K562 (cell line): ENCODE measurements around the gene CCNT1. TPM values are rescaled to one million over a fixed set of nuclear protein-coding genes. Genes with fewer than 3 reads are reported as not detected.

Source experiments
- ATAC-seq: fragments of 200-7000 bp; cut with Tn5 transposase; 3 replicates; pipeline ENCODE4 v1.9.1; 2020; ENCODE audit warnings: moderate library complexity
- BruUV-seq: library from RNA; stranded (reverse); fragments of 400-500 nt; replicated peaks from 2 replicates; lab custom pipeline; 2021; lab: Mats Ljungman, UMichigan
- CTCF ChIA-PET: fragments of 300-600 bp; formaldehyde crosslinking; extraction: SDS; loops from one replicate; lab custom pipeline; 2021; ENCODE audit warnings: low intra/inter-chr PET ratio; lab: Yijun Ruan, JAX
- POLR2A ChIA-PET: fragments of 300-600, 350-650 bp; sonication (Branson Sonifier 250); formaldehyde crosslinking; extraction: SDS; loops from one replicate; lab custom pipeline; 2021; ENCODE audit warnings: antibody characterized with exemption, inconsistent platforms; lab: Yijun Ruan, JAX
- DNase-seq, 4 experiments: peaks; one replicate each; pipeline versions ENCODE4 v3.0.0 to v3.0.0-alpha.2; 2011 to 2018; ENCODE audit warnings: low spot score in 3 of 4, mixed read lengths in 3 of 4; ENCODE audit errors: extremely low read depth in 1 of 4
- FAIRE-seq: peaks from 2 replicates; lab custom pipeline; 2011; peaks lifted over from hg19 to GRCh38; lab: Jason Lieb, UNC
- H2AFZ ChIP-seq: 2 replicates; pipeline ENCODE4 v1.6.0; 2011; ENCODE audit warnings: low read depth, low read length, control low read depth, inconsistent platforms
- H3K27ac ChIP-seq: fragments of 200-600 bp; 3 replicates; pipeline ENCODE4 v1.8.0; 2011; ENCODE audit warnings: low read depth, mild to moderate bottlenecking, control low read depth, inconsistent platforms, low read length, moderate library complexity, mixed read lengths; ENCODE audit errors: extremely low read depth
- H3K27me3 ChIP-seq, 2 experiments: fragments of 300-600 bp in 1 of 2; 2 replicates in 1 of 2; 3 replicates in 1 of 2; pipeline versions ENCODE4 v1.6.0 to v1.8.0; 2011; ENCODE audit warnings: inconsistent platforms in 2 of 2, low read length in 2 of 2, mild to moderate bottlenecking in 1 of 2, mixed read lengths in 1 of 2, moderate library complexity in 1 of 2; ENCODE audit not compliant: control insufficient read depth in 2 of 2, insufficient read depth in 2 of 2
- H3K36me3 ChIP-seq: fragments of 300-600 bp; 3 replicates; pipeline ENCODE4 v1.8.0; 2011; ENCODE audit warnings: mild to moderate bottlenecking, low read length, inconsistent platforms; ENCODE audit not compliant: control insufficient read depth, insufficient read depth
- H3K4me1 ChIP-seq, 2 experiments: fragments of 200-600 bp in 1 of 2; replicated peaks in 1 of 2; 2 replicates in 1 of 2; 3 replicates in 1 of 2; pipeline versions ENCODE4 v1.5.1 to v1.8.0; 2011; ENCODE audit warnings: inconsistent platforms in 2 of 2, low read length in 2 of 2, mild to moderate bottlenecking in 1 of 2, mixed read lengths in 1 of 2, moderate library complexity in 1 of 2; ENCODE audit not compliant: control insufficient read depth in 2 of 2, insufficient read depth in 2 of 2
- H3K4me2 ChIP-seq: 2 replicates; pipeline ENCODE4 v1.6.1; 2011; ENCODE audit warnings: low read length, control low read depth, inconsistent platforms, mixed read lengths; ENCODE audit not compliant: insufficient read depth
- H3K4me3 ChIP-seq: fragments of 200-600 bp; sonication (generic), shearing (Covaris generic); 2 replicates; pipeline ENCODE4 v1.5.1; 2016; ENCODE audit warnings: control low read depth, inconsistent platforms
- H3K79me2 ChIP-seq: fragments of 200-600 bp; 3 replicates; pipeline ENCODE4 v1.8.0; 2011; ENCODE audit warnings: low read length, inconsistent platforms; ENCODE audit not compliant: control insufficient read depth, insufficient read depth
- H3K9ac ChIP-seq, 2 experiments: 2 replicates each; pipeline versions ENCODE4 v1.6.0 to v1.6.1; 2011; ENCODE audit warnings: low read depth in 2 of 2, low read length in 2 of 2, control low read depth in 1 of 2, inconsistent platforms in 1 of 2, mild to moderate bottlenecking in 1 of 2, mixed read lengths in 1 of 2; ENCODE audit not compliant: insufficient read depth in 1 of 2
- H3K9me1 ChIP-seq: one replicate; pipeline ENCODE4 v1.6.0; 2011; ENCODE audit warnings: inconsistent platforms, mild to moderate bottlenecking, low read length, moderate library complexity; ENCODE audit not compliant: control insufficient read depth, insufficient read depth
- H3K9me3 ChIP-seq: replicated peaks from 2 replicates; pipeline ENCODE4 v1.5.1; 2011; ENCODE audit warnings: low read depth, low read length, inconsistent platforms; ENCODE audit not compliant: control insufficient read depth, insufficient read depth
- H4K20me1 ChIP-seq: replicated peaks from 2 replicates; pipeline ENCODE4 v1.6.1; 2011; ENCODE audit warnings: low read length, inconsistent platforms, mixed read lengths; ENCODE audit not compliant: control insufficient read depth, insufficient read depth
- ZNF644 ChIP-seq: fragments of 200-800 bp; sonication (Bioruptor generic); IDR thresholded peaks from 2 replicates; pipeline ENCODE4 v1.6.1; 2016; ENCODE audit warnings: low read depth, missing genetic modification characterization, missing compliant biosample characterization
- WGBS: fragments of 100-300 bp; shearing (Covaris generic); methylation state at CpG from one replicate; pipeline ENCODE4 v1.1.6; 2016; ENCODE audit warnings: low coverage, mixed read lengths; ENCODE audit not compliant: insufficient coverage; ENCODE audit errors: missing lambda C conversion rate; 5-methylcytosine and 5-hydroxymethylcytosine counted together
- in situ Hi-C: fragments of 300-500 bp; cut with MboI; formaldehyde crosslinking; loops from 4 replicates; pipeline ENCODE4 v1.15.0; 2018; ENCODE audit warnings: inconsistent platforms, mixed read lengths
- intact Hi-C: fragments of 100-400 bp; cut with micrococcal nuclease; formaldehyde crosslinking; loops from 2 replicates; pipeline ENCODE4 v1.14.2; 2022
- polyA plus RNA-seq, 8 experiments: library from polyadenylated mRNA; depleted of rRNA in 4 of 8; stranded (reverse) in 5 of 8; unstranded in 3 of 8; fragments of >200 nt; fragmentation: Nextera tagmentation in 2 of 8; fragmentation: Illumina TruSeq in 1 of 8; extraction: Ambion mirVana in 2 of 8; extraction: Trizol in 1 of 8; gene quantifications; 2 replicates each; pipeline versions ENCODE4 v1.2.1 to v1.2.3, GENCODE V29; 2011 to 2014; ENCODE audit warnings: inconsistent platforms in 1 of 8, missing spikeins in 1 of 8
- total RNA-seq, 7 experiments: library from RNA; depleted of rRNA in 6 of 7; stranded (reverse); fragments of >200 nt in 6 of 7; fragmentation: Illumina TruSeq in 2 of 7; extraction: Trizol in 2 of 7; gene quantifications; 2 replicates each; pipeline versions ENCODE4 v1.2.1 to v1.2.3, GENCODE V29; 2011 to 2021; ENCODE audit warnings: low replicate concordance in 1 of 7
- TF ChIP-seq, protein P1 (sequence below): fragments of 450-650 bp; IDR thresholded peaks from 2 replicates; pipeline ENCODE4 v1.6.1; 2017; ENCODE audit warnings: antibody characterized with exemption, mild to moderate bottlenecking
- TF ChIP-seq, protein P2 (sequence below): sonication (generic); formaldehyde crosslinking; IDR thresholded peaks from 2 replicates; pipeline ENCODE4 v1.8.1; 2023; ENCODE audit warnings: mild to moderate bottlenecking, missing genetic modification reagents

Gene CCNT1
- total and polyA plus RNA-seq, 9 of the 15 experiments (the other 6 are each of a cell fraction or from before 2014, with no cell fraction given) = 9.7 to 52.4 (median 33.4) TPM

DNA sequence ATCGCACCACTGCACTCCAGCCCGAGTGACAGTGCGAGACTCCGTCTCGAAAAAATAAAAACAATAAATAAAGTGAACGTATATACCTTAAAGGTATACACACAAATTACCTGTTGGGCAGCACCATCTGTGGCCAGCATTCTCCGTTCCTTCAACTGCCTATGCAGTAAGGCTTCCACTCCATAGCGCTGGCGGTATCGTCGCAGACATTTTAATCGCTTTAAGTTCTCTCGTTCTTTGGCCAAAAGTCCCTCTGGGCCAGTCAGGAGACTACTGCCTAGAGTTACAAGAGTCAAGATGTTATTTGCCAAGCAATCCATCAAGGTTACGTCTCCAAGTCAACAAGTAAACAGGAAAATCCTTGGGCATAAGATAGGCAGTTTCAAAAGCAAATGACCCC lies 47.5 kb downstream of the CCNT1 start:
- H3K4me1 ChIP-seq = no peaks in the 10 kb centered on the region
- CTCF ChIA-PET = no interaction called here
- H3K79me2 ChIP-seq = peaks cover 22% of the 10 kb centered on the region
- in situ Hi-C loops = no loop called here
- BruUV-seq = no TSS peak
- ATAC-seq = no peak
- intact Hi-C loops = no loop called here
- H3K9me1 ChIP-seq = no peaks in the 10 kb centered on the region
- no peak overlapping the region for H3K4me2 ChIP-seq
- H3K27ac ChIP-seq = no peak overlapping the region
- no peak for TF ChIP-seq ZNF644
- TF ChIP-seq, protein P1, sequence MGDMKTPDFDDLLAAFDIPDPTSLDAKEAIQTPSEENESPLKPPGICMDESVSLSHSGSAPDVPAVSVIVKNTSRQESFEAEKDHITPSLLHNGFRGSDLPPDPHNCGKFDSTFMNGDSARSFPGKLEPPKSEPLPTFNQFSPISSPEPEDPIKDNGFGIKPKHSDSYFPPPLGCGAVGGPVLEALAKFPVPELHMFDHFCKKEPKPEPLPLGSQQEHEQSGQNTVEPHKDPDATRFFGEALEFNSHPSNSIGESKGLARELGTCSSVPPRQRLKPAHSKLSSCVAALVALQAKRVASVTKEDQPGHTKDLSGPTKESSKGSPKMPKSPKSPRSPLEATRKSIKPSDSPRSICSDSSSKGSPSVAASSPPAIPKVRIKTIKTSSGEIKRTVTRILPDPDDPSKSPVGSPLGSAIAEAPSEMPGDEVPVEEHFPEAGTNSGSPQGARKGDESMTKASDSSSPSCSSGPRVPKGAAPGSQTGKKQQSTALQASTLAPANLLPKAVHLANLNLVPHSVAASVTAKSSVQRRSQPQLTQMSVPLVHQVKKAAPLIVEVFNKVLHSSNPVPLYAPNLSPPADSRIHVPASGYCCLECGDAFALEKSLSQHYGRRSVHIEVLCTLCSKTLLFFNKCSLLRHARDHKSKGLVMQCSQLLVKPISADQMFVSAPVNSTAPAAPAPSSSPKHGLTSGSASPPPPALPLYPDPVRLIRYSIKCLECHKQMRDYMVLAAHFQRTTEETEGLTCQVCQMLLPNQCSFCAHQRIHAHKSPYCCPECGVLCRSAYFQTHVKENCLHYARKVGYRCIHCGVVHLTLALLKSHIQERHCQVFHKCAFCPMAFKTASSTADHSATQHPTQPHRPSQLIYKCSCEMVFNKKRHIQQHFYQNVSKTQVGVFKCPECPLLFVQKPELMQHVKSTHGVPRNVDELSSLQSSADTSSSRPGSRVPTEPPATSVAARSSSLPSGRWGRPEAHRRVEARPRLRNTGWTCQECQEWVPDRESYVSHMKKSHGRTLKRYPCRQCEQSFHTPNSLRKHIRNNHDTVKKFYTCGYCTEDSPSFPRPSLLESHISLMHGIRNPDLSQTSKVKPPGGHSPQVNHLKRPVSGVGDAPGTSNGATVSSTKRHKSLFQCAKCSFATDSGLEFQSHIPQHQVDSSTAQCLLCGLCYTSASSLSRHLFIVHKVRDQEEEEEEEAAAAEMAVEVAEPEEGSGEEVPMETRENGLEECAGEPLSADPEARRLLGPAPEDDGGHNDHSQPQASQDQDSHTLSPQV = no peak
- TF ChIP-seq, protein P2, sequence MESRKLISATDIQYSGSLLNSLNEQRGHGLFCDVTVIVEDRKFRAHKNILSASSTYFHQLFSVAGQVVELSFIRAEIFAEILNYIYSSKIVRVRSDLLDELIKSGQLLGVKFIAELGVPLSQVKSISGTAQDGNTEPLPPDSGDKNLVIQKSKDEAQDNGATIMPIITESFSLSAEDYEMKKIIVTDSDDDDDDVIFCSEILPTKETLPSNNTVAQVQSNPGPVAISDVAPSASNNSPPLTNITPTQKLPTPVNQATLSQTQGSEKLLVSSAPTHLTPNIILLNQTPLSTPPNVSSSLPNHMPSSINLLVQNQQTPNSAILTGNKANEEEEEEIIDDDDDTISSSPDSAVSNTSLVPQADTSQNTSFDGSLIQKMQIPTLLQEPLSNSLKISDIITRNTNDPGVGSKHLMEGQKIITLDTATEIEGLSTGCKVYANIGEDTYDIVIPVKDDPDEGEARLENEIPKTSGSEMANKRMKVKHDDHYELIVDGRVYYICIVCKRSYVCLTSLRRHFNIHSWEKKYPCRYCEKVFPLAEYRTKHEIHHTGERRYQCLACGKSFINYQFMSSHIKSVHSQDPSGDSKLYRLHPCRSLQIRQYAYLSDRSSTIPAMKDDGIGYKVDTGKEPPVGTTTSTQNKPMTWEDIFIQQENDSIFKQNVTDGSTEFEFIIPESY (CRISPR knock-in tag) = peak; percentile 75
- no peak overlapping the region for H2AFZ ChIP-seq
- no peaks in the 10 kb centered on the region for H4K20me1 ChIP-seq
- H3K36me3 ChIP-seq = peaks cover 89% of the 10 kb centered on the region
- no peak for FAIRE-seq
- POLR2A ChIA-PET = interaction anchor here (1.0 kb wide), 1 partner anchor 11 kb away, joined by 3 read pairs; no protein-coding TSS in a partner anchor
- WGBS = 93% methylated on average over 14 of the region's 14 CpGs
- no peak overlapping the region for H3K9ac ChIP-seq
- no peaks in the 10 kb centered on the region for H3K9me3 ChIP-seq
- DNase-seq = no peak
- H3K4me3 ChIP-seq = no peak overlapping the region
- no peaks in the 10 kb centered on the region for H3K27me3 ChIP-seq
